HTR-8/SVneo (cell line): ENCODE measurements around the gene WDR31.
"Not testable (repeated sequence)": the region's sequence is repeated elsewhere in the genome, so short reads cannot be mapped to it uniquely, and the experiment has no call there.

Source experiments
- DNase-seq: peaks from one replicate; pipeline ENCODE4 v3.0.0; 2011; ENCODE audit warnings: low spot score, mixed read lengths; ENCODE audit not compliant: insufficient read length
- FAIRE-seq: peaks from 2 replicates; lab custom pipeline; 2011; peaks lifted over from hg19 to GRCh38; lab: Jason Lieb, UNC

Gene WDR31

DNA sequence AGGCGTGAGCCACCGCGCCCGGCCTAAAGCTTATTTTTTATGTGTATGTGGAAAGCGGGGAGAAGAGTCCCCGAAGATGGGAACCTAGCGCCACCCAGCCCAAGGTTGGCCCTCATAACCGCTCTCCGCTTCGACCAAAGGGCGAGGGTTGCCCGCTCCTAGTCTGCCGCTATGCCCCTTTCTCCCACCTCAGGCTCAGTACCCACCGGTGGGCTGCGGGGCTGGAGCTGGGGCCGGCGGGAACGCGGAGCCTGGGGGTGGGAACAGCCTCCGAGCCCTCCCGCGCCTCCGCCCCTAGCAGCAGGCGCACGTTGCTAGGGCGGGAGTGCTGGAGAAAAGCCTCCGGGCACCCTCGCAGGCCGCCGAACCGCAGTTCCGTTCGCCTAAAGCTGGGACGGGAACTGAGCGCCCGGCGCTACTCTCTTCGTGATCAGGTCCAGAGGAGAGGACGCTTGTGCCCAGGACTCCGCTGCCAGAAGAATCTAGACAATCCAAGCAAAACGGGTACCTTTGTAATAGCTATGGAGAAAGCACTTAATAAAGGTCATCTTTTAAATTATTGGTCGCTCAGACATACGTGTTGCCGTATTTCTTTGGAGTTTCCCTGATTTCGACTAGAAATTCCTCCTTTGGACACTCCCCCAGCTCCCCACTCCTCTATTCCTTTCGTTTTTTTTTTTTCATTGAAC, at the start of gene WDR31:
Gene WDR31, minus strand, starts transcription at position 265 of the 689 bp plus-strand sequence. CDS start 8,253 bp downstream, outside the sequence.
- FAIRE-seq, result no peak
- peak; percentile 82 for DNase-seq

GRCh38 chr9:113389451-113389850, 49.4 kb upstream of the WDR31 start:
- no peak for FAIRE-seq
- DNase-seq, result no peak

DNA sequence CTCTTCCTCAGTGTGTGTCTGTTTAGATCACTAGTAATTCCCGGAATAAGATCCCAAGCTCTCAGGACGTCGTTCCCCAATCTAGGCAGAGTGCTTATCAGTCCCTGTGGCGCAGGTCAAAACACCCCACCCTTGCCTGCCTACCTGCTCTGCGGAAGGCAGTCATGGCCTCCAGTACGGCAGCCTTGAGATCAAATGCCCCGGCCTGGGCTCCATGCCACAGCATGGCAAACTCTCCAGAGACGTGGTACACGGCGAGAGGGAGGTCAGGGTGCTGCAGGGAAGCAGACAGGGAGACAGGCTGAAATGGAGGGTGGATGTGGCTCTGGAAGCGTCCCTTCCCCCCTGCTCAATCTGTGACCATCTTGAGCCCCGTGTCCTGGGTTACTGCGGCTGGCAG, 48.8 kb upstream of the WDR31 start:
- FAIRE-seq, result no peak
- no peak for DNase-seq

DNA sequence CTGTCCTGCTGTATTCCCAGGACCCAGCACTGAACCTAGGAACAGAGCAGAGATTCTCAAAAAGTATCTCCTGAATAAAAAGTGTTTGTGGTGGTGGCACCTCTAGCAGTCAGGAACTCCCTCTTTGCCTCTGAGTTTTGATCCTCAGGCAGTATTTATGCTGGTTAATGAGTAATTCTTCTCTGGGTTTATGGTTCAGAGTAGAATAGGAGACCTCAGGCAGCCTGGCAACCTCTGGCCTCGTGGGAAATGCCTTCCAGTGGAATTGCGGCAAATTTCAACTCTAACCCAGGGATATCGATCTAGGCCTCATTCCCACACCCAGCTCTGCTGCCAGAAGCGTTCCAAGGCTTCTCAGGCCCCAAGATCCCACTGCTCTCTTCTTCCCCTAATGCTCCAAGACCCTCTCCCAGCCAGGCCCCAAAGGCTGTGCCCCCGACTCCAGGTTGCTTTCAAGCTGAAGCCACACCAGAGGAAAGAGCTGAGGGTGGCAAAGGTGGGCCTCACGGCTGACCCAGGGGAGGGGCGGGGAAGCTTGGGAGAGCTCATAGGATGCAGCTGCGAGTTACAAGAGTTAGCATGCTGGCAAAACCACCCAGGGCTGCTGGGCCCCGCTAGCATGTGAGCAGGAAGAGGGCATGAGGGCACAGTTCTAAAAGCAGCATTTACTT, 47.6 kb upstream of the WDR31 start:
- DNase-seq, result no peak
- FAIRE-seq, result no peak

DNA sequence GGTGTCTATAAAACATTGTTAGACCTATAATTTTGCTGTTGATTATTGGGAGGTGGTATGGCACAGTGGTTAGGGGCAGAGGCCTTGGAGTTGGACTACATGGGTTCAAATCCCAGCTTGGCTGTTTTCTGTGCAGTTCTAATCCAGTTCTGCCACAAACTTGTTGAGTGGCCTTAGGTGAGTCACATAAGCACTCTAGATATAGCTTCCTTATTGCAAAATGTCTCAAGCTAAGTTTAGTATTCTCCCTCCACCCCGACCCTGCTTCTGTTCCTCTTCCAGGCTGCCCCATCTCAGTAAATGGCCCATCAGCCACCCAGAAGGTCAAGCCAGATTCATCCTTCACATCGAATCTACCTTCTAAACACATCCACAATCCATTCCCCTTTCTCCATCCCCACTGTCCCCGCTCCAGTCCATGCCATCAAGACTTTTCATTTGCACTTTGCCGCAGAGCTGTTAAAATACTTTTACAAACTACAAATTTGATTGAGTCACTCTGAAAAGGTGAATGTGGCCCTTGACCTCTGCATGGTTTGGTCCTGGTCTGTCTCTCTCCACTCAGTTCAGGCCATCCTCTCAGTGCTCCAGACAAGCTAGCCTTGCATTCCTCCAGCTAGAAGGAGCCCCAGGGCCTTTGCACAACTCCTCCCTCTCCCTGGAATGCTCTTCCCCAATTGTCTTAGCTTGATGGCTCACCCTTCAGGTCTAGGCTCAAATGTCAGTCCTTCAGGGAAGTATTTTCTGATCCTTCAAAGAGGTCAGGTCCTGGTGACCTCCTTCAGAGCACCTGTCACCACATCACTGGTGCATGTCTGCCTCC, 46.7 kb upstream of the WDR31 start:
- DNase-seq, result no peak
- FAIRE-seq, result no peak

DNA sequence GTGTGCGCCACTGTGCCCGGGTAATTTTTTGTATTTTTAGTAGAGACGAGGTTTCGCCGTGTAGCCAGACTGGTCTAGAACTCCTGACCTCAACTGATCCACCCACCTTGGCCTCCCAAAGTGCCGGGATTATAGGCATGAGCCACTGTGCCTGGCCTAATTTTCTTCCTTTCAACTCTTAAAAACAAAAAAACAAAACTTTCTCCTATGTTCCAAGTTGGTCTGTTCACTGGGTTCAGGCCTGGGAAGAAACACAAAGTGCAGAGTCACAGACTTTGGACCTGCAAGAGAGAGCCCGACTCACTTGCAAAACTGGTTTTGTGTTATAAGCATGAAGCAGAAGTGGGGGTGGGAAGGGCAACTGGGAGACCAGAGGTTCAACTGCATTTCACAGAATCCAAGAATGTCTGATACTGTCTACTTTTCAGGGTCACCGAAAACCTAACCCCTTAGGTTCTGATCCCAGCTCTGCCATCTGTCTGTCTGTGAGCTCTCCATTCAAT, 41.9 kb upstream of the WDR31 start:
- no peak for DNase-seq
- no peak for FAIRE-seq

DNA sequence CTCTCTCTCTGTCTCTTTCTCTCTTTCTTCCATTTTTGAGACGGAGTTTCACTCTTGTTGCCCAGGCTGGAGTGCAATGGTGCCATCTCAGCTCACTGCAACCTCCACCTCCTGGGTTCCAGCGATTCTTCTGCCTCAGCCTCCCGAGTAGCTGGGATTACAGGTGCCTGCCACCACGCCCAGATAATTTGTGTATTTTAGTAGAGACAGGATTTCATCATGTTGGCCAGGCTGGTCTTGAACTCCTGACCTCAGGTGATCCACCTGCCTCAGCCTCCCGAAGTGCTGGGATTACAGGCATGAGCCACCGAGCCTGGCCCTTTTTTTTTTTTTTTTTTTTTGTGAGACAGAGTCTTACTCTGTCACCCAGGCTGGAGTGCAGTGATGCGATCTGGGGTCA, 41.4 kb upstream of the WDR31 start:
- DNase-seq, FAIRE-seq: not testable (repeated sequence)

- DNase-seq, result no peak
- FAIRE-seq, result no peak
These were observed 40.8 kb upstream of the WDR31 start for GRCh38 chr9:113380869-113381378.

DNA sequence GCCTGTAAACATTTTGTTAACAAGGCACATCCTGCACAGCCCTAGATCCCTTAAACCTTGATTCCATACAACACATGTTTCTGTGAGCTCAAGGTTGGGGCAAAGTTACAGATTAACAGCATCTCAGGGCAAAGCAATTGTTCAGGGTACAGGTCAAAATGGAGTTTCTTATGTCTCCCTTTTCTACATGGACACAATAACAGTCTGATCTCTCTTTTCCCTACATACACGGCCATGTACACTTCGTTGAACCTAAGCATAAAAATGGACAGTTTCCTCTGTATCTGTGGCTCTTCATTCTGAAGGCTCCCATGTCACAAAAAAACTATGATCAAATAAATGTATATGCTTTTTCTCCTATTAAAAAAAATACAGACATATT, 39.7 kb upstream of the WDR31 start:
- DNase-seq, FAIRE-seq: not testable (repeated sequence)

DNA sequence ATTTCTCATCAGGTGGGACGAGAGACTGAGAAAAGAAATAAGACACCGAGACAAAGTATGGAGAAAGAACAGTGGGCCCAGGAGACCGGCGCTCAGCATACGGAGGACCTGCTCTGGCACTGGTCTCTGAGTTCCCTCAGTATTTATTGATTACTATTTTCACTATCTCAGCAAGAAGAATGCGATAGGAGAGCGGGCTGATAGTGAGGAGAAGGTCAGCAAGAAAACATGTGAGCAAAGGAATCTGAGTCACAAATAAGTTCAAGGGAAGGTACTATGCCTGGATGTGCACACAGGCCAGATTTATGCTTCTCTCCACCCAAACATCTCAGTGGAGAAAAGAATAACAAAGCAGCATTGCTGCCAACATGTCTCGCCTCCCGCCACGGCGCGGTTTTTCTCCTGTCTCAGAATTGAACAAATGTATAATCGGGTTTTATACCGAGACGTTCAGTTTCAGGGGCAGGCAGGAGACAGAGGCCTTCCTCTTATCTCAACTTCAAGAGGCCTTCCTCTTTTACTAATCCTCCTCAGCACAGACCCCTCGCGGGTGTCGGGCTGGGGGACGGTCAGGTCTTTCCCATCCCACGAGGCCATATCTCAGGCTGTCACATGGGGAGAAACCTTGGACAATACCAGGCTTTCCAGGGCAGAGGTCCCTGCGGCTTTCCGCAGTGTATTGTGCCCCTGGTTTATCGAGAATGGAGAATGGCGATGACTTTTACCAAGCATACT, 39.2 kb upstream of the WDR31 start:
- DNase-seq, FAIRE-seq: not testable (repeated sequence)

- no peak for FAIRE-seq
- DNase-seq, result peak; percentile 83
These were observed 36.8 kb upstream of the WDR31 start, which contains the start of gene HDHD3 for GRCh38 chr9:113376634-113377567. Gene HDHD3, minus strand, starts transcription at chr9:113376986. Its CDS starts 2,632 bp downstream, at chr9:113374354.

GRCh38 chr9:113375057-113376023, 35.3 kb upstream of the WDR31 start:
- DNase-seq, result no peak

GRCh38 chr9:113373676-113374392, 33.8 kb upstream of the WDR31 start:
- FAIRE-seq (no peak), DNase-seq (no peak)

More at GRCh38 chr9:113375057-113376023, 35.3 kb upstream of the WDR31 start:
- FAIRE-seq, result no peak

DNA sequence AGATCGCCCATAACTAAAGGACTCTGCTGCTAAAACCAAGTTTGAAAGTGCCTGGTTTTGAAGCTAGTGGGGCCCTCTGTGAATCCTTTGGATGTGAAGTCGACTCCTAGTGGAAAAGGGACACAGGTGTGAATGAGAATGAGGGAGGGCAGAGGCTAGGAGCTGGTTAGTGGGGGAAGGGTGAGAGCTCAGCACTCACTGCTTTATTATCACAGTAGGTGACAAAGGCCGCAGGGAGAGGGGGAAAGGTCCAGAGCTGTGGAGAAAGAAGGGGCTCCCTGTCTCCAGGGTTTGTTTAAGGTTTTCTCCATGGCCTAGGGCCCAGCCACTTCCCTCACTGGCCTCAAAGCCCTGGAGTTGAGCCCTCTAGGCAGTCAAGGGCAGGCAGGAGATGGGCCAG, 33.2 kb upstream of the WDR31 start:
- no peak for DNase-seq
- FAIRE-seq, result no peak

- DNase-seq, result no peak
- FAIRE-seq, result no peak
These were observed 32.0 kb upstream of the WDR31 start for GRCh38 chr9:113372059-113372458.

DNA sequence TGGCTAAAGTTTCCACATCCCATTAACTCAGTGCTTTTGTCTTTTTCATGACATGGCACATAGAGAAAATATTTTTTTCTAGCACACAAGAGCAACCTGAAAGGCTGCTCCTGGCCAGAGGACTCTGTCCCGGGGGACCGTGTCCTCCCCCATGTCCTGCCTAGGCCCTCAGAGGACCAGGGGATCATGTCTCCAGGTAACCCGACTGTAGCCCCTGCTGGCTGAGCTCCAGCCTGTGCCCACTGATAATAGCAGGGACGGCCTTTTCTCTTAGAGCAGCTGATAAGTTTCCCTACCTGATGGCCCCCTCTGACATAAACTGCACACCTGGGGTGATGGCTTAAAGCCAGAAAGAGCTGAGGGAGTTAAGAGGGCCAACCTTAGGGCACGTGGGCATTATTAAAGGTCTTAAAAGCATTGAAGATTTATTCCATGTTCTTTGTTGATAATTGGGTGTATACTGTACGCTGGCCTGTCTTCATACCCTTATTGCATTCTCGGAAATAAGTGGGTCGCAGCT, 30.8 kb upstream of the WDR31 start:
- FAIRE-seq (no peak), DNase-seq (no peak)

GRCh38 chr9:113369855-113370140, 29.7 kb upstream of the WDR31 start:
- no peak for FAIRE-seq

More at GRCh38 chr9:113369855-113370140, 29.7 kb upstream of the WDR31 start:
- no peak for DNase-seq
